BJ (cell line): ENCODE data around the gene PCDHGB2. TPM values are rescaled to one million over a fixed set of nuclear protein-coding genes. Genes with fewer than 3 reads are reported as not detected.
"Not testable (repeated sequence)": the region's sequence is repeated elsewhere in the genome, so short reads cannot be mapped to it uniquely, and the experiment has no call there.

Source experiments
- CTCF ChIA-PET: fragments of 350-600 bp; formaldehyde crosslinking; extraction: SDS; loops from one replicate; lab custom pipeline; 2021; ENCODE audit warnings: antibody characterized with exemption, inconsistent platforms; lab: Yijun Ruan, JAX
- POLR2A ChIA-PET: fragments of 300-600 bp; sonication (Branson Sonifier 250); formaldehyde crosslinking; extraction: SDS; loops from one replicate; lab custom pipeline; 2021; ENCODE audit warnings: antibody characterized with exemption; lab: Charles Lee
- DNase-seq: peaks from one replicate; pipeline ENCODE4 v3.0.0-alpha.2; 2011; ENCODE audit warnings: low read depth
- H3K27me3 ChIP-seq: 2 replicates; pipeline ENCODE4 v1.6.0; 2011; ENCODE audit warnings: low read length; ENCODE audit not compliant: control insufficient read depth, insufficient read depth
- H3K36me3 ChIP-seq: 2 replicates; pipeline ENCODE4 v1.5.1; 2011; ENCODE audit warnings: low read length; ENCODE audit not compliant: control insufficient read depth, insufficient read depth
- H3K4me3 ChIP-seq: 2 replicates; pipeline ENCODE4 v1.5.1; 2011; ENCODE audit warnings: low read depth, mild to moderate bottlenecking, control low read depth, low read length
- CTCF ChIP-seq: IDR thresholded peaks from 2 replicates; pipeline ENCODE4 v1.5.1; 2011; ENCODE audit warnings: low read depth, mild to moderate bottlenecking, control low read depth, inconsistent platforms, low read length, moderate library complexity; ENCODE audit not compliant: insufficient read depth
- polyA plus RNA-seq: library from polyadenylated mRNA; depleted of rRNA; stranded (reverse); fragments of >200 nt; gene quantifications from 2 replicates; pipeline ENCODE4 v1.2.3, GENCODE V29; 2011

PCDHGB2 gene
- polyA plus RNA-seq, 1 experiment, result 3.7 TPM

DNA sequence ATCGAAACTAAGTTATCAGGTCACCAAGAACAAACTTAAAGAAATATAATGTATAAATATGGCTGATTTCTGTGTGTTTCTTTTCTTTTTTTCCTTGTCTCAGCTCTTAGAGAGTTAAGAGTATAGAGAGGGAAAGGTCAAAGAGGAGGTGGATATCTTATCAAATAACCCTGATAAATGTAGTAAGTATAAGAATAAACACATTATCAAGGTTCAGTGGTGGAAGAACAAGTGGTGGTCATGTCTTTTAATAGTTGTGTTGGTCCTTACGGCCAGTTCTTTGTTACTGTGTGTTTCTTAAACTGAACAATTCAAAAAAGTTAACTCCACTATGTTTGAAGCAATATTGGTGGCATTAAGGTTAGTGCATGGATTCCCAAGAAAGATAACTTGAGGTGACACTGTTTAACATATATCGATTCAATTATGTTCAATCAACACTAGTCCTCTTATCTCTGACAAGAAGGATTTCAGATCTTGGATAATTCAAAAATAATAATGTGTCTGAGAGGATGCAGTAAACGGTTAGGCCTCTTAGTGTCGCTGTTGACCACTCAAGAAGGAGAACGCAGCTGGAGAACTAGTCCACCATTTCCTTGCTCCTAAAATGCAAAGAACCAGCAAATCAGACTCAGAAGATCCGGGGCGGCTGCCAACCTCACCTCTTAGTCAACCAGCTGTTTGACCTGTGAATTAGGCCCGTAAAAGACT, 16.4 kb upstream of the PCDHGB2 start, which contains the start of gene PCDHGA3:
TSS of gene PCDHGA3 (plus strand) at position 588 of the 711 bp plus-strand sequence. CDS start 205 bp downstream, outside the sequence.
- Histone ChIP-seq H3K36me3 (no peaks in the 10 kb centered on the region), H3K27me3 (no peaks in the 10 kb centered on the region)
- POLR2A ChIA-PET, result no interaction called here

DNA sequence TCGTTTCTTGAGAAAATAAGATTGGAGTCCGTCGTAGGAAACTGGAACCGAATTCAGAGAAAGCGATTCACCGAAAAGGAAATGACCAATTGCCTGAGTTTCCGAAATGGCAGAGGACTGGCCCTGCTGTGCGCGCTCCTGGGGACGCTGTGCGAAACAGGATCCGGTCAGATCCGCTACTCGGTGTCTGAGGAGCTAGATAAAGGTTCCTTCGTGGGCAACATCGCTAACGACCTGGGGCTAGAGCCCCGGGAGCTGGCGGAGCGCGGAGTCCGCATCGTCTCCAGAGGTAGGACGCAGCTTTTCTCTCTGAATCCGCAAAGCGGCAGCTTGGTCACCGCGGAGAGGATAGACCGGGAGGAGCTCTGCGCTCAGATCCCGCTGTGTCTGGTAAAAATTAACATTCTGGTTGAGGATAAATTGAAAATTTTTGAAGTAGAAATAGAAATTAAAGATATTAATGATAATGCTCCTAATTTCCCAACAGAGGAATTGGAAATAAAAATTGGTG, 15.8 kb upstream of the PCDHGB2 start:
- TF ChIP-seq CTCF, result no peak
- no peak for DNase-seq
- CTCF ChIA-PET, result interaction anchor here (0.6 to 3.4 kb wide), 13 partner anchors 9 to 223 kb away, joined by 3 to 17 read pairs (median 8); partner anchors contain the start of genes PCDHGA1, PCDHGA12, PCDHGA4 and PCDHGB3
- Histone ChIP-seq H3K36me3 (no peaks in the 10 kb centered on the region), H3K27me3 (no peaks in the 10 kb centered on the region), H3K4me3 (peak overlapping the region; percentile 18)
- POLR2A ChIA-PET, result no interaction called here

More for the DNA sequence above, 16.4 kb upstream of the PCDHGB2 start, which contains the start of gene PCDHGA3:
- peak; percentile 42; the same call in 1 of the 2 replicates for TF ChIP-seq CTCF
- H3K4me3 ChIP-seq, result peak within 1 kb of the TSS; percentile 18
- CTCF ChIA-PET, result interaction anchor here (0.8 to 3.4 kb wide), 14 partner anchors 9 to 224 kb away, joined by 3 to 17 read pairs (median 6); partner anchors contain the start of genes PCDHGA1, PCDHGA12, PCDHGA4 and PCDHGB2
- no peak for DNase-seq

DNA sequence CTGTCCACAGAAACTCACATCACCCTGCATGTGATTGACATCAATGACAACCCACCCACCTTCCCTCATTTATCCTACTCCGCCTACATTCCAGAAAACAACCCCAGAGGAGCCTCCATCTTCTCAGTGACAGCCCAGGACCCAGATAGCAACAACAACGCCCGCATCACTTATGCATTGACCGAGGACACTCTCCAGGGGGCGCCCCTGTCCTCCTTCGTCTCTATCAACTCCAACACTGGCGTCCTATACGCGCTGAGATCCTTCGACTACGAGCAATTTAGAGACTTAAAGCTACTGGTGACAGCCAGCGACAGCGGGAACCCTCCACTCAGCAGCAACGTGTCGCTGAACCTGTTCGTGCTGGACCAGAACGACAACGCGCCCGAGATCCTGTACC, 14.5 kb upstream of the PCDHGB2 start:
- no peaks in the 10 kb centered on the region for H3K36me3 ChIP-seq
- no peak for TF ChIP-seq CTCF
- no peak for DNase-seq
- no peaks in the 10 kb centered on the region for H3K27me3 ChIP-seq
- POLR2A ChIA-PET, result no interaction called here
- CTCF ChIA-PET, result no interaction called here
- no peak overlapping the region for H3K4me3 ChIP-seq

- H3K4me3 ChIP-seq, DNase-seq, H3K27me3 ChIP-seq, H3K36me3 ChIP-seq, POLR2A ChIA-PET: not testable (repeated sequence)
- CTCF ChIA-PET, result interaction anchor here (1.2 kb wide), 1 partner anchor 9 kb away, joined by 4 read pairs; the partner anchor contains the start of gene PCDHGA4
Measured at GRCh38 chr5:141346017-141346416, 13.8 kb upstream of the PCDHGB2 start.

GRCh38 chr5:141349917-141350619, 9.7 kb upstream of the PCDHGB2 start, which contains the start of gene PCDHGB1:
Gene PCDHGB1 (plus strand): TSS chr5:141350099. CDS start chr5:141350261, 162 bp downstream.
- CTCF ChIA-PET, result interaction anchor here (0.6 to 3.1 kb wide), 21 partner anchors 8 to 217 kb away, joined by 3 to 20 read pairs (median 4); partner anchors contain the start of genes PCDHGA1, PCDHGA10, PCDHGA2 and PCDHGA5
- no peaks in the 10 kb centered on the region for H3K36me3 ChIP-seq
- peak within 1 kb of the TSS; percentile 32 for H3K4me3 ChIP-seq
- DNase-seq, result no peak
- TF ChIP-seq CTCF, result peak; percentile 76
- POLR2A ChIA-PET, result no interaction called here
- no peaks in the 10 kb centered on the region for H3K27me3 ChIP-seq
